Endothelial cell of umbilical vein (primary cell): ENCODE measurements around the gene MBTD1. TPM values are rescaled to one million over a fixed set of nuclear protein-coding genes. Genes with fewer than 3 reads are reported as not detected.
A peak's percentile ranks its signal among the peaks of the same experiment; 100 is the strongest.

ENCODE experiments used
- BruUV-seq: library from RNA; stranded (reverse); fragments of 400-500 nt; replicated peaks from 2 replicates; lab custom pipeline; 2021; lab: Mats Ljungman, UMichigan
- CTCF ChIA-PET: fragments of 300-600, 350-600 bp; sonication (Branson Sonifier 250); formaldehyde crosslinking; loops from one replicate; lab custom pipeline; 2021; ENCODE audit warnings: antibody characterized with exemption, inconsistent platforms; lab: Charles Lee
- POLR2A ChIA-PET: fragments of 300-600, 350-600 bp; sonication (Branson Sonifier 250); formaldehyde crosslinking; loops from one replicate; lab custom pipeline; 2021; ENCODE audit warnings: antibody characterized with exemption, inconsistent platforms; lab: Charles Lee
- DNase-seq: peaks from one replicate; pipeline ENCODE4 v3.0.0-alpha.2; 2011; ENCODE audit warnings: low read depth, low spot score
- FAIRE-seq: peaks from 2 replicates; lab custom pipeline; 2011; peaks lifted over from hg19 to GRCh38; lab: Jason Lieb, UNC
- H2AFZ ChIP-seq: 2 replicates; pipeline ENCODE4 v1.6.0; 2012; ENCODE audit warnings: low read depth, low read length, control low read depth, inconsistent platforms
- H3K27ac ChIP-seq: 2 replicates; pipeline ENCODE4 v1.5.1; 2011; ENCODE audit warnings: low read depth, mild to moderate bottlenecking, control low read depth, low read length, moderate library complexity; ENCODE audit not compliant: insufficient read depth
- H3K27me3 ChIP-seq, 2 experiments: 2 replicates each; pipeline versions ENCODE4 v1.6.0 to v1.6.1; 2011; ENCODE audit warnings: low read length in 2 of 2, mixed read lengths in 1 of 2; ENCODE audit not compliant: control insufficient read depth in 2 of 2, insufficient read depth in 2 of 2
- H3K36me3 ChIP-seq, 2 experiments: 2 replicates in 1 of 2; 3 replicates in 1 of 2; pipeline ENCODE4 v1.5.1; 2011; ENCODE audit warnings: low read length in 2 of 2, mild to moderate bottlenecking in 1 of 2, moderate library complexity in 1 of 2; ENCODE audit not compliant: control insufficient read depth in 2 of 2, insufficient read depth in 2 of 2; ENCODE audit errors: extremely low read depth in 1 of 2
- H3K4me1 ChIP-seq: 3 replicates; pipeline ENCODE4 v1.5.1; 2011; ENCODE audit warnings: mild to moderate bottlenecking, low read length; ENCODE audit not compliant: control insufficient read depth, insufficient read depth; ENCODE audit errors: extremely low read depth
- H3K4me2 ChIP-seq: 2 replicates; pipeline ENCODE4 v1.6.1; 2011; ENCODE audit warnings: low read length, control low read depth, mixed read lengths; ENCODE audit not compliant: insufficient read depth
- H3K4me3 ChIP-seq, 3 experiments: fragments of 200-600 bp in 1 of 3; sonication (generic), shearing (Covaris generic) in 1 of 3; replicated peaks in 1 of 3; 2 replicates each; pipeline ENCODE4 v1.5.1; 2011 to 2016; ENCODE audit warnings: control low read depth in 3 of 3, low read length in 3 of 3, mild to moderate bottlenecking in 2 of 3, inconsistent platforms in 1 of 3, low read depth in 1 of 3, moderate library complexity in 1 of 3; ENCODE audit not compliant: insufficient read depth in 1 of 3
- H3K79me2 ChIP-seq: 2 replicates; pipeline ENCODE4 v1.6.0; 2012; ENCODE audit warnings: low read length, inconsistent platforms; ENCODE audit not compliant: control insufficient read depth, insufficient read depth
- H3K9ac ChIP-seq: replicated peaks from 2 replicates; pipeline ENCODE3; 2011; ENCODE audit warnings: low read length, control low read depth; ENCODE audit not compliant: insufficient read depth; ENCODE audit errors: extremely low read depth
- H3K9me1 ChIP-seq: replicated peaks from 3 replicates; pipeline ENCODE4 v1.6.0; 2011; ENCODE audit warnings: mild to moderate bottlenecking, low read length; ENCODE audit not compliant: control insufficient read depth, insufficient read depth; ENCODE audit errors: extremely low read depth
- H3K9me3 ChIP-seq: replicated peaks from 2 replicates; pipeline ENCODE4 v1.5.1; 2012; ENCODE audit warnings: low read length, inconsistent platforms; ENCODE audit not compliant: control insufficient read depth, insufficient read depth
- H4K20me1 ChIP-seq: replicated peaks from 2 replicates; pipeline ENCODE3; 2011; ENCODE audit warnings: mild to moderate bottlenecking, low read length; ENCODE audit not compliant: control insufficient read depth, insufficient read depth; ENCODE audit errors: extremely low read depth
- CTCF ChIP-seq, 2 donors: IDR thresholded peaks; 1 replicate in 1 of 2; 2 replicates in 1 of 2; pipeline ENCODE4 v1.5.1; 2011; ENCODE audit warnings: low read length in 2 of 2, mild to moderate bottlenecking in 2 of 2, moderate library complexity in 2 of 2, control low read depth in 1 of 2, inconsistent platforms in 1 of 2, low read depth in 1 of 2; ENCODE audit not compliant: insufficient read depth in 1 of 2; ENCODE audit errors: extremely low read depth in 1 of 2
- EZH2 ChIP-seq: IDR thresholded peaks from 2 replicates; pipeline ENCODE4 v1.6.1; 2012; ENCODE audit warnings: borderline replicate concordance, low read depth, mild to moderate bottlenecking, moderate library complexity, low read length, inconsistent platforms; ENCODE audit not compliant: severe bottlenecking
- GATA2 ChIP-seq: IDR thresholded peaks from 2 replicates; pipeline ENCODE4 v1.7.0; 2011; ENCODE audit warnings: low read depth, mild to moderate bottlenecking, moderate library complexity, mixed read lengths, low read length; ENCODE audit not compliant: insufficient read length, insufficient read depth
- JUN ChIP-seq: IDR thresholded peaks from 2 replicates; pipeline ENCODE4 v1.6.1; 2011; ENCODE audit warnings: borderline replicate concordance, low read depth; ENCODE audit not compliant: insufficient read length, insufficient read depth
- MAX ChIP-seq: IDR thresholded peaks from 2 replicates; pipeline ENCODE4 v1.6.1; 2011; ENCODE audit not compliant: insufficient read depth, insufficient read length
- MYC ChIP-seq: IDR thresholded peaks from one replicate; pipeline ENCODE4 v1.6.1; 2011; ENCODE audit warnings: mild to moderate bottlenecking, low read depth, low read length
- POLR2A ChIP-seq: IDR thresholded peaks from 2 replicates; pipeline ENCODE4 v1.6.1; 2012; ENCODE audit warnings: low read depth, mild to moderate bottlenecking, control low read depth, low read length
- POLR2AphosphoS5 ChIP-seq: IDR thresholded peaks from 2 replicates; pipeline ENCODE4 v1.6.1; 2012; ENCODE audit warnings: low read depth, mild to moderate bottlenecking, control low read depth, low read length, moderate library complexity; ENCODE audit not compliant: insufficient read depth
- dilution Hi-C: fragments of 300-500 bp; cut with MboI; formaldehyde crosslinking; loops from one replicate; pipeline ENCODE4 v1.15.0; 2019; ENCODE audit warnings: low sequenced_read_pairs; ENCODE audit not compliant: extremely low pct_ligation_motif_present
- intact Hi-C: fragments of 100-400 bp; cut with micrococcal nuclease; formaldehyde crosslinking; loops from one replicate; pipeline ENCODE4 v1.10.0; 2022
- polyA plus RNA-seq, 4 experiments: library from polyadenylated mRNA; depleted of rRNA in 3 of 4; stranded (reverse) in 3 of 4; unstranded in 1 of 4; fragments of >200 nt; gene quantifications; 2 replicates each; pipeline versions ENCODE4 v1.2.1 to v1.2.3, GENCODE V29; 2011 to 2012; ENCODE audit warnings: missing spikeins in 1 of 4
- total RNA-seq: library from RNA; stranded (reverse); gene quantifications from 2 replicates; pipeline ENCODE4 v1.2.3, GENCODE V29; 2021

The MBTD1 gene
- total and polyA plus RNA-seq, 2 donors (not counting 3 experiments of a cell fraction or from before 2014, with no cell fraction given) = 4.8 to 14.0 TPM

GRCh38 chr17:51166198-51166986 lies 93.5 kb downstream of the MBTD1 start, which contains the start of gene NME2:
TSS of gene NME2 (plus strand) at chr17:51166411. CDS start at chr17:51166831, 420 bp downstream.
- peak within 1 kb of the TSS; percentile 45 to 63 (median 55) for H3K4me3 ChIP-seq
- ChIA-PET CTCF (interaction anchor here (0.6 to 1.3 kb wide), 9 partner anchors 11 to 410 kb away, joined by 3 to 8 read pairs (median 5); partner anchors contain the start of genes NME1, SPAG9 and UTP18), POLR2A (interaction anchor here (0.6 to 1.0 kb wide), 2 partner anchors 46 to 300 kb away, joined by 3 read pairs; partner anchors contain the start of genes SPAG9 and TOB1)
- intact Hi-C loops = loop anchor here (1.0 kb wide), 2 partner anchors 13 to 94 kb away; partner anchors contain the start of genes MBTD1, NME1 and UTP18
- H3K27me3 ChIP-seq = no peaks in the 10 kb centered on the region
- peak within 1 kb of the TSS; percentile 82 for H3K4me2 ChIP-seq
- TF ChIP-seq POLR2AphosphoS5 = peak; percentile 70
- TF ChIP-seq POLR2A = peak; percentile 74
- TF ChIP-seq MAX = peak; percentile 82
- peak; percentile 97 for TF ChIP-seq MYC
- TF ChIP-seq GATA2 = no peak
- peak in 1 of 2 donors; percentile 6 for TF ChIP-seq CTCF (IDR thresholded peaks at IDR 0.05; ENCODE audit: extremely low read depth in 1 of 2, insufficient read depth in 1 of 2, low read depth in 1 of 2, low read length in 2 of 2)
- TF ChIP-seq JUN = no peak
- TF ChIP-seq EZH2 = no peak
- H3K9me3 ChIP-seq = no peaks in the 10 kb centered on the region
- peaks cover 9 to 17% of the 10 kb centered on the region in 2 experiments for H3K36me3 ChIP-seq
- peaks cover 24% of the 10 kb centered on the region for H3K79me2 ChIP-seq
- H3K4me1 ChIP-seq = peaks cover 16% of the 10 kb centered on the region
- no TSS peak for BruUV-seq
- FAIRE-seq = peak; percentile 92
- H2AFZ ChIP-seq = peak within 1 kb of the TSS; percentile 96
- peak; percentile 79 for DNase-seq
- no peaks in the 10 kb centered on the region for H4K20me1 ChIP-seq
- H3K9me1 ChIP-seq = no peaks in the 10 kb centered on the region
- peak within 1 kb of the TSS; percentile 67 for H3K27ac ChIP-seq
- H3K9ac ChIP-seq = peak within 1 kb of the TSS; percentile 84
- dilution Hi-C loops = no loop called here
